ENCODE measurements around the gene PARD3B. TPM values are rescaled to one million over a fixed set of nuclear protein-coding genes. Genes with fewer than 3 reads are reported as not detected.

PARD3B gene
- total RNA-seq, 4 donors from 2014 or later, result 32.6 to 65.7 (median 38.6) TPM

- Histone ChIP-seq H3K4me1 (no peaks in the 10 kb centered on the region), H3K36me3 (no peaks in the 10 kb centered on the region), H3K4me3 (no peak overlapping the region), H3K27me3 (no peaks in the 10 kb centered on the region), H3K9me3 (no peaks in the 10 kb centered on the region), H3K27ac (no peak overlapping the region)
- WGBS, 2 donors (ENCODE audit: low coverage in 1 of 2), result 80 to 94% methylated on average over 3 to 10 of the region's 10 CpGs
- in situ Hi-C loops (cut with MboI; ENCODE audit: low pct_ligation_motif_present in 1 of 4, low pct_unique_long_range_greater_than_20kb in 1 of 4, low sequenced_read_pairs in 3 of 4), result no loop called here
- intact Hi-C loops (cut with DNase I; ENCODE audit: low total_unique reads), result no loop called here
- TF ChIP-seq POLR2A (IDR thresholded peaks at IDR 0.05) (no peak), EP300 (IDR thresholded peaks at IDR 0.05; ENCODE audit: low read depth) (no peak), POLR2AphosphoS5 (IDR thresholded peaks at IDR 0.05) (no peak), CTCF (IDR thresholded peaks at IDR 0.05) (no peak)
- no peak for DNase-seq
Observed at GRCh38 chr2:205585449-205586383, 1040.4 kb downstream of the PARD3B start.

- no peak overlapping the region for H3K27ac ChIP-seq
- no peaks in the 10 kb centered on the region for H3K36me3 ChIP-seq
- TF ChIP-seq POLR2A (IDR thresholded peaks at IDR 0.05) (no peak), EP300 (IDR thresholded peaks at IDR 0.05; ENCODE audit: low read depth) (no peak), POLR2AphosphoS5 (IDR thresholded peaks at IDR 0.05) (no peak), CTCF (IDR thresholded peaks at IDR 0.05) (no peak)
- no peak for DNase-seq
- no peak overlapping the region for H3K4me3 ChIP-seq
- 87 to 93% methylated on average over 5 of the region's 5 CpGs for WGBS, 2 donors (ENCODE audit: low coverage in 1 of 2)
- in situ Hi-C loops (cut with MboI; ENCODE audit: low pct_ligation_motif_present in 1 of 4, low pct_unique_long_range_greater_than_20kb in 1 of 4, low sequenced_read_pairs in 3 of 4) (no loop called here), intact Hi-C loops (cut with DNase I; ENCODE audit: low total_unique reads) (no loop called here)
- no peaks in the 10 kb centered on the region for H3K27me3 ChIP-seq
- no peaks in the 10 kb centered on the region for H3K4me1 ChIP-seq
- no peaks in the 10 kb centered on the region for H3K9me3 ChIP-seq
Observed at GRCh38 chr2:205586626-205587025, 1041.4 kb downstream of the PARD3B start.

GRCh38 chr2:205589479-205589878 is 1044.2 kb downstream of the PARD3B start:
- Histone ChIP-seq H3K4me3 (no peak overlapping the region), H3K9me3 (no peaks in the 10 kb centered on the region), H3K27me3 (no peaks in the 10 kb centered on the region), H3K27ac (no peak overlapping the region), H3K36me3 (no peaks in the 10 kb centered on the region), H3K4me1 (no peaks in the 10 kb centered on the region)
- DNase-seq, result no peak
- in situ Hi-C loops (cut with MboI; ENCODE audit: low pct_ligation_motif_present in 1 of 4, low pct_unique_long_range_greater_than_20kb in 1 of 4, low sequenced_read_pairs in 3 of 4), result no loop called here
- 35 to 100% methylated on average over 1 of the region's 1 CpG for WGBS, 2 donors (ENCODE audit: low coverage in 1 of 2)
- intact Hi-C loops (cut with DNase I; ENCODE audit: low total_unique reads), result no loop called here
- no peak for TF ChIP-seq CTCF (IDR thresholded peaks at IDR 0.05)
- no peak for TF ChIP-seq POLR2A (IDR thresholded peaks at IDR 0.05)
- TF ChIP-seq POLR2AphosphoS5 (IDR thresholded peaks at IDR 0.05), result no peak
- no peak for TF ChIP-seq EP300 (IDR thresholded peaks at IDR 0.05; ENCODE audit: low read depth)

GRCh38 chr2:205590759-205591158 is 1045.5 kb downstream of the PARD3B start:
- Histone ChIP-seq H3K36me3 (no peaks in the 10 kb centered on the region), H3K27ac (no peak overlapping the region), H3K9me3 (no peaks in the 10 kb centered on the region), H3K4me3 (no peak overlapping the region), H3K4me1 (no peaks in the 10 kb centered on the region), H3K27me3 (no peaks in the 10 kb centered on the region)
- DNase-seq, result no peak
- WGBS, 2 donors (ENCODE audit: low coverage in 1 of 2), result 38 to 68% methylated on average over 2 of the region's 2 CpGs
- TF ChIP-seq EP300 (IDR thresholded peaks at IDR 0.05; ENCODE audit: low read depth) (no peak), POLR2AphosphoS5 (IDR thresholded peaks at IDR 0.05) (no peak), CTCF (IDR thresholded peaks at IDR 0.05) (no peak), POLR2A (IDR thresholded peaks at IDR 0.05) (no peak)
- in situ Hi-C loops (cut with MboI; ENCODE audit: low pct_ligation_motif_present in 1 of 4, low pct_unique_long_range_greater_than_20kb in 1 of 4, low sequenced_read_pairs in 3 of 4), result no loop called here
- intact Hi-C loops (cut with DNase I; ENCODE audit: low total_unique reads), result no loop called here

All from transverse colon (tissue), 4 donors.